ENCODE data around the gene VSIR. TPM values are rescaled to one million over a fixed set of nuclear protein-coding genes. Genes with fewer than 3 reads are reported as not detected.

Gene VSIR
- total RNA-seq, 1 experiment from 2014 or later: 11.7 TPM

- no peak for DNase-seq (ENCODE audit: low read depth)
- in situ Hi-C loops (cut with HindIII; ENCODE audit: low pct_unique_long_range_greater_than_20kb, low sequenced_read_pairs): no loop called here
Measured at GRCh38 chr10:71725249-71725648, 48.1 kb downstream of the VSIR start.

- in situ Hi-C loops (cut with HindIII; ENCODE audit: low pct_unique_long_range_greater_than_20kb, low sequenced_read_pairs): no loop called here
- no peak for DNase-seq (ENCODE audit: low read depth)
Measured at GRCh38 chr10:71724539-71724938, 48.8 kb downstream of the VSIR start.

- DNase-seq (ENCODE audit: low read depth): no peak
- in situ Hi-C loops (cut with HindIII; ENCODE audit: low pct_unique_long_range_greater_than_20kb, low sequenced_read_pairs): no loop called here
Measured at GRCh38 chr10:71723311-71723710, 50.0 kb downstream of the VSIR start.

GRCh38 chr10:71722849-71723248, 50.5 kb downstream of the VSIR start:
- in situ Hi-C loops (cut with HindIII; ENCODE audit: low pct_unique_long_range_greater_than_20kb, low sequenced_read_pairs): no loop called here
- no peak for DNase-seq (ENCODE audit: low read depth)

- DNase-seq (ENCODE audit: low read depth): no peak
- in situ Hi-C loops (cut with HindIII; ENCODE audit: low pct_unique_long_range_greater_than_20kb, low sequenced_read_pairs): no loop called here
Measured at GRCh38 chr10:71721313-71721712, 52.0 kb downstream of the VSIR start.

GRCh38 chr10:71720288-71720687, 53.0 kb downstream of the VSIR start:
- no peak for DNase-seq (ENCODE audit: low read depth)
- in situ Hi-C loops (cut with HindIII; ENCODE audit: low pct_unique_long_range_greater_than_20kb, low sequenced_read_pairs): no loop called here

- in situ Hi-C loops (cut with HindIII; ENCODE audit: low pct_unique_long_range_greater_than_20kb, low sequenced_read_pairs): no loop called here
- no peak for DNase-seq (ENCODE audit: low read depth)
Measured at GRCh38 chr10:71719464-71720201, 53.7 kb downstream of the VSIR start, which contains the start of gene C10orf105. C10orf105 (minus strand) TSS chr10:71719778; CDS start chr10:71716337, 3,441 bp downstream.

GRCh38 chr10:71719042-71719441, 54.3 kb downstream of the VSIR start:
- no peak for DNase-seq (ENCODE audit: low read depth)

GRCh38 chr10:71718165-71718698, 55.1 kb downstream of the VSIR start:
- in situ Hi-C loops (cut with HindIII; ENCODE audit: low pct_unique_long_range_greater_than_20kb, low sequenced_read_pairs): no loop called here
- DNase-seq (ENCODE audit: low read depth): no peak

More at GRCh38 chr10:71719042-71719441, 54.3 kb downstream of the VSIR start:
- in situ Hi-C loops (cut with HindIII; ENCODE audit: low pct_unique_long_range_greater_than_20kb, low sequenced_read_pairs): no loop called here

- in situ Hi-C loops (cut with HindIII; ENCODE audit: low pct_unique_long_range_greater_than_20kb, low sequenced_read_pairs): no loop called here
Measured at GRCh38 chr10:71717551-71717951, 55.8 kb downstream of the VSIR start.

GRCh38 chr10:71717056-71717455, 56.3 kb downstream of the VSIR start:
- no peak for DNase-seq (ENCODE audit: low read depth)
- in situ Hi-C loops (cut with HindIII; ENCODE audit: low pct_unique_long_range_greater_than_20kb, low sequenced_read_pairs): no loop called here

More at GRCh38 chr10:71717551-71717951, 55.8 kb downstream of the VSIR start:
- DNase-seq (ENCODE audit: low read depth): no peak

- in situ Hi-C loops (cut with HindIII; ENCODE audit: low pct_unique_long_range_greater_than_20kb, low sequenced_read_pairs): no loop called here
- DNase-seq (ENCODE audit: low read depth): no peak
Measured at GRCh38 chr10:71716426-71716825, 56.9 kb downstream of the VSIR start.

- in situ Hi-C loops (cut with HindIII; ENCODE audit: low pct_unique_long_range_greater_than_20kb, low sequenced_read_pairs): no loop called here
- DNase-seq (ENCODE audit: low read depth): no peak
Measured at GRCh38 chr10:71715860-71716259, 57.5 kb downstream of the VSIR start.

- in situ Hi-C loops (cut with HindIII; ENCODE audit: low pct_unique_long_range_greater_than_20kb, low sequenced_read_pairs): no loop called here
- DNase-seq (ENCODE audit: low read depth): no peak
Measured at GRCh38 chr10:71715026-71715425, 58.3 kb downstream of the VSIR start.

- no peak for DNase-seq (ENCODE audit: low read depth)
Measured at GRCh38 chr10:71714592-71714991, 58.7 kb downstream of the VSIR start.

GRCh38 chr10:71714031-71714410, 59.3 kb downstream of the VSIR start:
- in situ Hi-C loops (cut with HindIII; ENCODE audit: low pct_unique_long_range_greater_than_20kb, low sequenced_read_pairs): no loop called here
- no peak for DNase-seq (ENCODE audit: low read depth)

More at GRCh38 chr10:71714592-71714991, 58.7 kb downstream of the VSIR start:
- in situ Hi-C loops (cut with HindIII; ENCODE audit: low pct_unique_long_range_greater_than_20kb, low sequenced_read_pairs): no loop called here

- in situ Hi-C loops (cut with HindIII; ENCODE audit: low pct_unique_long_range_greater_than_20kb, low sequenced_read_pairs): no loop called here
Measured at GRCh38 chr10:71713135-71714030, 59.9 kb downstream of the VSIR start.

GRCh38 chr10:71712572-71713134, 60.7 kb downstream of the VSIR start:
- no peak for DNase-seq (ENCODE audit: low read depth)
- in situ Hi-C loops (cut with HindIII; ENCODE audit: low pct_unique_long_range_greater_than_20kb, low sequenced_read_pairs): no loop called here

More at GRCh38 chr10:71713135-71714030, 59.9 kb downstream of the VSIR start:
- no peak for DNase-seq (ENCODE audit: low read depth)

- in situ Hi-C loops (cut with HindIII; ENCODE audit: low pct_unique_long_range_greater_than_20kb, low sequenced_read_pairs): no loop called here
- DNase-seq (ENCODE audit: low read depth): no peak
Measured at GRCh38 chr10:71712170-71712569, 61.1 kb downstream of the VSIR start.

Measured in Caki2 (cell line).